ENCODE data around the gene INKA1. TPM values are rescaled to one million over a fixed set of nuclear protein-coding genes. Genes with fewer than 3 reads are reported as not detected.
"Not testable (repeated sequence)": the region's sequence is repeated elsewhere in the genome, so short reads cannot be mapped to it uniquely, and the experiment has no call there.

The INKA1 gene
- polyA plus RNA-seq, 3 donors = 10.3 to 12.4 (median 10.6) TPM

- DNase-seq (ENCODE audit: low read depth in 3 of 3, low spot score in 2 of 3) = no peak
Measured at GRCh38 chr3:49806850-49807249, 3.8 kb downstream of the INKA1 start.

GRCh38 chr3:49807431-49808114, 4.5 kb downstream of the INKA1 start:
- peak in 1 of 3 donors; percentile 45 for DNase-seq (ENCODE audit: low read depth in 3 of 3, low spot score in 2 of 3)

DNA sequence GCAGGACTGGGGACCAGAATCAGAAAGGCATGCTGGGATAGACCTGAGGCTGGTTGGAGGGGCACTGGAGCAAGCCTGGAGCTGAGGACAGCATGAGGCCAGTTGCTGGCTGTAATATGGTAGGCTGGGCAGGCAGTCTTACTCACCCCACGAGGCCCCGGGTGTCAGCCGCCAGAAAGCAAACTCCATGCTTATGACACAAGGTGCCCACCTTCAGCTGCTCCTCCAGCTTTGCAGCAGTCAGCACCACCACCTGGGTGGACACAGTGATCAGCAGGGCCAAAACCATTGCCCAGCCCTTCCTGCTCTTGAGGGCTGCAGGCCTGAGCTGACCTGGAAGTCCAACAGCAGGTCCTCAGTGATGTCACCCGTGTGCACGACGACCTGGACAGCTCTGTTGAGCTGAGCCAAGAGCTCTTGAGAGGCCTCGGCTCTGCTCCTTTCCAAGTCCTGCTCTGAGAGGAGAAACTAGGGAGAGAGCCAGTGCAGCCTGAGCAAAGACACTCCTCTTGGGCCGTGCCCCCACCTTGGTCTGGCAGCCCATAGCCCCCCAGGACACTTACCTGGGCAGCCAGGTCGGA, 9.9 kb downstream of the INKA1 start:
- DNase-seq (ENCODE audit: low read depth in 3 of 3, low spot score in 2 of 3) = no peak

DNA sequence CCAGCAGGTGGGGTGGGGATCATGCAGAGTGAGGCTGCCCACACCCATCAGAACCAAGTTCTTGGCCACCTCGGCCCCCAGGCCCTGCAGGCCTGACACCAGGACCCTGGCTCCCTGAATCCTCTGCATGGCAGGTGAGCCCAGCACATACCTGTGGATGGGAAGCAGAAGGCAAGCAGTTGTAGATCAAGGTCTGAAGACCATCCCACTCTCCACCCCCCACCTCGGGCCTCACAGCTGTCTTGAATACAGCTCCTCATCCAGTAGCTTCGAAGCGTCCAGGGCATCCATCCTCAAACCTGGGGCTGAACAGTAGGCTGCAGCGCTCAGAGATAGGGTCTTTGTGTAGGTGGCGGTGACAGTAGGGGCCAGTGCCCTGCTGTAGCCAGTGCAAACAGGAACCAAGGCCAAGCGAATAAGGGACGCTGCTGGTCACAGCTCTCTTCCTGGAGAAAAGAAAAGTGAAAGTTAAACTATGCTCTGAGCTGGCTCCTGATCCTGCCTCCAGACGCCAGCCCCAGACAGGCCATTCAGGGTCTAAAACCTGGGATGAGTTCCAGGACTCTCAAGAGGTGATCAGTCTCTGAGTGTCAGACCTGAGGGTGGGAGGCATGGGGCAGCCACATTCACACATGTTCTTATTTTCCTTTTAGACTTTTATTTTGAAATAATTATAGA, 10.6 kb downstream of the INKA1 start, which contains the start of gene UBA7:
UBA7 (minus strand) TSS at position 457 of the 678 bp plus-strand sequence; CDS start at position 291, 166 bp downstream.
- no peak for DNase-seq (ENCODE audit: low read depth in 3 of 3, low spot score in 2 of 3)

- DNase-seq (ENCODE audit: low read depth in 3 of 3, low spot score in 2 of 3) = not testable (repeated sequence)
Measured at GRCh38 chr3:49823131-49823530, 20.1 kb downstream of the INKA1 start.

DNA sequence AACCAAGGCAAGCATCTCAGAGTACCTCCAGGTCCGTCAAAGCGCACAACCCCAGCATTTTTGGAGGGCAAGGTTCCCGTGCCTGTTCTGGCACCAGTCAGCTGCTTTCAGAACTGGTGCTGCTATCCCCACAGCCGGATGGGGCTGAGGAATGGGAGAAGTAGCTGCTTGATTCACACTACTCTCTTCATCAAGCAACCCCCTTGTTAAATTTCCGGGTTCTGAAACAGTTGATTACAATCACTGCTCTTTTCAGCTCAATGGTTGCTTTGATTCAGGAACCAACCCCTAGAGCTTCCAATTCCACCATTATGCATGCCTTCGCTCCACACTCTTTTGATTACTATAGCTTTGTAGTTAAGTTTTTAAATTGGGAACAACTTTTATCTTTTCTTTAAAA, 23.0 kb downstream of the INKA1 start:
- DNase-seq (ENCODE audit: low read depth in 3 of 3, low spot score in 2 of 3) = no peak

GRCh38 chr3:49831341-49831740, 28.3 kb downstream of the INKA1 start:
- DNase-seq (ENCODE audit: low read depth in 3 of 3, low spot score in 2 of 3) = no peak

GRCh38 chr3:49839193-49839809, 36.2 kb downstream of the INKA1 start:
- peak; percentile 48 to 65 (median 62) for DNase-seq (ENCODE audit: low read depth in 3 of 3, low spot score in 2 of 3)

DNA sequence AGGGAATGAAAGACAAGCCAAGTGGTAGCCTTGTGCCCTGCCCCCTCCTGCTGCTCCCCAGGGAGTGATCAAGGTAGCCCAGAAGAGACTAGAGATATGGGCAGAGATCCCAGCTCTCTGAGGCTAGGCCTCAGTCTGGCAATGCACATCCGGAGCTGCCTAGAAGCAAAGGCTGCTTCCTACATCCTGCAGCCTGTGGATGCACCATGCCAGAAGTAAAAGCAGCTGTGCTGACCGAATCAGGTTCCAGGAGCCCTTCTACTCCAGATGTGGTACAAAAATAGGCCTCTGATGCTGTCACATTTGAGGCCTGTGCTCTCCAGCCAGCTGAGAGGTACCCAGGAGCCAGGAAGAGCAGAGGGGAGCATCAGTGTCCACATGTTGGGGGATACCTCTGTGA, 37.3 kb downstream of the INKA1 start:
- DNase-seq (ENCODE audit: low read depth in 3 of 3, low spot score in 2 of 3) = no peak

GRCh38 chr3:49841126-49841696, 38.1 kb downstream of the INKA1 start:
- DNase-seq (ENCODE audit: low read depth in 3 of 3, low spot score in 2 of 3) = no peak

DNA sequence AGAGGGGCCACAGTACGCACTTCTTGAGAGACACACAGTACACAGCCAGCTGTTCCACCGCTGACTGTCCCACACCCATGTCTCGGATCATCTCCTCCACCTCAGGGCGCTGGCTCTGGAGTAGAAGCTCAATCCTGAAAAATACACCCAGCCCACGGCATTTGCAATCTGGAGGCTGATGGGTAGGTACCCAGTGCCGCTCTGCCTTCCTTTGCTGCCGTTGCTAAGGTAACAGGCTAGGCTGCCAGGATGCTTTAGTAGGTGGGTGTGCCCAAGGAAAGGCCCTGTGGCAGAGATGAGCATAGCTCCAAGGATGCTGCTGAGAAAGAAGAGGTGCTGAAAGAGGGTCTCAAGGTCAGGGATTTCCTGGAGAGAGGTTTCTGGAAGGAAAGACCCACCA, 38.7 kb downstream of the INKA1 start:
- DNase-seq (ENCODE audit: low read depth in 3 of 3, low spot score in 2 of 3) = no peak

- no peak for DNase-seq (ENCODE audit: low read depth in 3 of 3, low spot score in 2 of 3)
Measured at GRCh38 chr3:49842843-49843517, 39.9 kb downstream of the INKA1 start.

GRCh38 chr3:49844464-49845183, 41.6 kb downstream of the INKA1 start:
- no peak for DNase-seq (ENCODE audit: low read depth in 3 of 3, low spot score in 2 of 3)

- no peak for DNase-seq (ENCODE audit: low read depth in 3 of 3, low spot score in 2 of 3)
Measured at GRCh38 chr3:49845694-49846093, 42.6 kb downstream of the INKA1 start.

Other genes with a start within 250 kb of the INKA1 start
- gene BSN, start 248.8 kb upstream of the INKA1 start, polyA plus RNA-seq (ENCODE audit: insufficient read length in 3 of 3) = 1 to 10 TPM in 2 of 3 donors, under 1 TPM in 1; 0.93 to 1.6 (median 1.1) TPM
- 100 to 1,000 TPM; 147 to 178 (median 155) TPM for gene APEH, start 128.9 kb upstream of the INKA1 start, polyA plus RNA-seq (ENCODE audit: insufficient read length in 3 of 3)
- 100 to 1,000 TPM in 2 of 3 donors, 10 to 100 TPM in 1; 93.8 to 176 (median 110) TPM for gene MST1, start 113.8 kb upstream of the INKA1 start, polyA plus RNA-seq (ENCODE audit: insufficient read length in 3 of 3)
- 10 to 100 TPM; 34.3 to 38.2 (median 35.8) TPM for gene RNF123, start 113.7 kb upstream of the INKA1 start, polyA plus RNA-seq (ENCODE audit: insufficient read length in 3 of 3)
- 1 to 10 TPM in 2 of 3 donors, under 1 TPM in 1; 0.93 to 1.5 (median 1.0) TPM for gene AMIGO3, start 83.6 kb upstream of the INKA1 start, polyA plus RNA-seq (ENCODE audit: insufficient read length in 3 of 3)
- 10 to 100 TPM; 10.7 to 14.1 (median 12.8) TPM for gene GMPPB, start 79.3 kb upstream of the INKA1 start, polyA plus RNA-seq (ENCODE audit: insufficient read length in 3 of 3)
- 10 to 100 TPM; 52.5 to 60.9 (median 55.7) TPM for gene IP6K1, start 16.7 kb upstream of the INKA1 start, polyA plus RNA-seq (ENCODE audit: insufficient read length in 3 of 3)
- gene CDHR4, start 3.4 kb upstream of the INKA1 start, polyA plus RNA-seq (ENCODE audit: insufficient read length in 3 of 3) = not detected
- gene UBA7, start 10.7 kb downstream of the INKA1 start, polyA plus RNA-seq (ENCODE audit: insufficient read length in 3 of 3) = 10 to 100 TPM; 29.6 to 37.4 (median 31.6) TPM
- gene TRAIP, start 53.3 kb downstream of the INKA1 start, polyA plus RNA-seq (ENCODE audit: insufficient read length in 3 of 3) = 1 to 10 TPM; 8.4 to 9.8 (median 8.8) TPM
- under 1 TPM in 2 of 3 donors, not detected in 1; 0.11 TPM for gene CAMKV, start 66.6 kb downstream of the INKA1 start, polyA plus RNA-seq (ENCODE audit: insufficient read length in 3 of 3)
- gene MST1R, start 100.6 kb downstream of the INKA1 start, polyA plus RNA-seq (ENCODE audit: insufficient read length in 3 of 3) = 1 to 10 TPM in 2 of 3 donors, under 1 TPM in 1; 0.62 to 1.8 (median 1.6) TPM
- gene MON1A, start 126.5 kb downstream of the INKA1 start, polyA plus RNA-seq (ENCODE audit: insufficient read length in 3 of 3) = 1 to 10 TPM; 6.9 to 8.5 (median 7.6) TPM
- gene RBM6, start 136.9 kb downstream of the INKA1 start, polyA plus RNA-seq (ENCODE audit: insufficient read length in 3 of 3) = 100 to 1,000 TPM; 107 to 136 (median 109) TPM